Naive B cell (primary cell): ENCODE data around the gene C2CD3. TPM values are rescaled to one million over a fixed set of nuclear protein-coding genes. Genes with fewer than 3 reads are reported as not detected.

ENCODE experiments used
- ATAC-seq, 2 donors: fragments of 150-1000 bp; cut with Tn5 transposase; 2 replicates each; pipeline ENCODE4 v1.10.0; 2021; ENCODE audit warnings: low read depth in 2 of 2, mild to moderate bottlenecking in 2 of 2, moderate library complexity in 2 of 2
- DNase-seq: peaks from one replicate; pipeline ENCODE4 v3.0.0; 2022
- H3K27ac Mint-ChIP-seq, 6 donors: one replicate each; pipeline ENCODE4 v1.8.0; 2020 to 2022; ENCODE audit warnings: mild to moderate bottlenecking in 6 of 6, mixed read lengths in 6 of 6, moderate library complexity in 5 of 6, inconsistent platforms in 2 of 6
- H3K27me3 Mint-ChIP-seq, 3 donors: one replicate each; pipeline ENCODE4 v1.8.0; 2021 to 2022; ENCODE audit warnings: mixed read lengths in 3 of 3, mild to moderate bottlenecking in 1 of 3
- H3K36me3 Mint-ChIP-seq, 2 donors: one replicate each; pipeline ENCODE4 v1.8.0; 2020 to 2022; ENCODE audit warnings: mixed read lengths in 2 of 2, inconsistent platforms in 1 of 2, mild to moderate bottlenecking in 1 of 2
- H3K4me1 Mint-ChIP-seq, 3 donors: one replicate each; pipeline ENCODE4 v1.8.0; 2020 to 2022; ENCODE audit warnings: mixed read lengths in 3 of 3, inconsistent platforms in 1 of 3, mild to moderate bottlenecking in 1 of 3, moderate library complexity in 1 of 3
- H3K4me3 Mint-ChIP-seq, 8 donors: one replicate each; pipeline ENCODE4 v1.8.0; 2020 to 2022; ENCODE audit warnings: mild to moderate bottlenecking in 8 of 8, mixed read lengths in 8 of 8, moderate library complexity in 8 of 8, inconsistent platforms in 2 of 8
- H3K9me3 Mint-ChIP-seq, 7 donors: one replicate each; pipeline ENCODE4 v1.8.0; 2020 to 2022; ENCODE audit warnings: mixed read lengths in 7 of 7, mild to moderate bottlenecking in 5 of 7, inconsistent platforms in 2 of 7, moderate library complexity in 1 of 7
- polyA plus RNA-seq, 6 donors: library from polyadenylated mRNA; unstranded; fragments of 300-500 nt; fragmentation: Illumina TruSeq; gene quantifications; one replicate each; pipeline ENCODE4 v1.2.3, GENCODE V29; 2021; ENCODE audit warnings: low read depth in 6 of 6

The C2CD3 gene
- polyA plus RNA-seq, 6 donors from 2014 or later, result 4.6 to 22.2 (median 9.9) TPM

- H3K4me1 Mint-ChIP-seq, result peaks cover 52 to 80% (median 74%) of the 10 kb centered on the region in 3 donors
- no peaks in the 10 kb centered on the region for H3K9me3 Mint-ChIP-seq
- peak overlapping the region in 4 of 6 donors; percentile 33 to 99 (median 96) for H3K27ac Mint-ChIP-seq
- peak overlapping the region in 2 of 8 donors; percentile 25 to 49 for H3K4me3 Mint-ChIP-seq
- DNase-seq (no peak), ATAC-seq (no peak)
- H3K36me3 Mint-ChIP-seq, result peaks cover 0 to 27% of the 10 kb centered on the region in 2 donors
- no peaks in the 10 kb centered on the region for H3K27me3 Mint-ChIP-seq
Measured at GRCh38 chr11:74013141-74013540, 157.7 kb downstream of the C2CD3 start.

DNA sequence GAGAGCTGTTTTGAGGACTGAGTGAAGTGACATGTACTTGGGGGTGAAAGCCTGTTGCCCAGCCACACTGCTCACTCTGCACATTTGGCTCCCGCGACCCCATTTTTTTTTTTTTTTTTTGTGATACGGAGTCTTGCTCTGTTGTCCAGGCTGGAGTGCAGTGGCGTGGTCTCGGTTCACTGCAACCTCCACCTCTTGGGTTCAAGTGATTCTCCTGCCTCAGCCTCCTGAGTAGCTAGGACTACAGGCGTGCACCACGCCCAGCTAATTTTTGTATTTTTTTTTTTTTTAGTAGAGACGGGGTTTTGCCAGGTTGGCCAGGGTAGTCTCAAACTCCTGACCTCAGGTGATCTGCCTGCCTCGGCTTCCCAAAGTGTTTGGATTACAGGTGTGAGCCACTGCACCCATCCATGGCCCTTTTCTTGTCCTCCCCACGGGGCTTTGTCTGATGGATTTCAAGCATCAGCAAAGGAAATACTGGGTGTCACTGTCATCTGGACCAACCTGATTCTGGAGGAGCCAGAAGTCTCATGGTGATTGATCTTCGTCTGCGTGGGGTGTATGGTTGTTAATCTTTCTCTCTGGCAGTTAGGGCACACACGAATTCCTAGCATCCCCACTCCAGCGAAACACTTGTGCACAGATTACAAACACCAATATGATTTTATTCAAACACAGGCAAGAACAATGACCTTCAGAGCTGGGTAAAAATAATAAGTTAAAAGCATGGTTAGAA lies 158.6 kb downstream of the C2CD3 start:
- Mint-ChIP-seq H3K27me3 (no peaks in the 10 kb centered on the region), H3K27ac (peak overlapping the region; percentile 94 to 99 (median 98)), H3K4me1 (peaks cover 52 to 81% (median 74%) of the 10 kb centered on the region in 3 donors), H3K4me3 (peak overlapping the region; percentile 47 to 85 (median 78)), H3K36me3 (peaks cover 0 to 18% of the 10 kb centered on the region in 2 donors), H3K9me3 (no peaks in the 10 kb centered on the region)
- ATAC-seq, result peak in 1 of 2 donors; percentile 0
- no peak for DNase-seq

DNA sequence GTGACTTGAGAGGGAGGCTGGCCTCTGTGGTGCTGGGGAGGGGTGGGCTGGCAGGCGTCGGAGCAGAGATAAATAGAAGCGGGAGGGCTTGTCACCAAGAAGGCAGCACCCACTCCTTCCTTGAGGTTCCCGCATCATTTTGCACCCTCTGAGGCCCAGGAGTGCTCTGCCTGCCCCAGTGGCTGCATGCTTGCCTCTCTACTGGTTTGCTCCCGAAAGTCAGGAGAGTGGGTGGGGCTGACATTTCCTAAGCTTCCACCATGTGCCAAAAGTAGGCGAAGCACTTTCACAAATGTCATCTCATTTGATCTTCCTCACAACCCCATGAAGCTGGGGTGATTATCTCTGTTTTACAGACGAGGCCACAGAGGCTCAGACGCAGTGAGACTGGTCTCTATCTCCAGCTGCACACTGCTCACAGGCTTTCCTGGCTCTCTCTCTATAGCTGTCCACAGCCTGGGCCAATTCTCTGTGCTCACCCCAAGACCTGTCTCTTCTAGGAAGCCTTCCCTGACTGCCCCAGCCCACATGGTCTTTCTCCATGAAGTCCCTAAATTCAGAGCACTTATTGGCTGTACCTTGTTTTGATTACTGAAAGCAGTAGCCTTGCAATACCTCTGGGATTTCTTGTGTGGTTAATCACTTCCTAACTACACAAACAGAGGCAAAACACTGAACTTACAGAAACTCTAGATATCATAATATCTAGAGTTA lies 159.3 kb downstream of the C2CD3 start:
- no peaks in the 10 kb centered on the region for H3K9me3 Mint-ChIP-seq
- DNase-seq (peak; percentile 77), ATAC-seq (peak; percentile 85 to 88)
- peaks cover 52 to 79% (median 73%) of the 10 kb centered on the region in 3 donors for H3K4me1 Mint-ChIP-seq
- H3K27ac Mint-ChIP-seq, result peak overlapping the region; percentile 94 to 99 (median 98)
- H3K27me3 Mint-ChIP-seq, result no peaks in the 10 kb centered on the region
- peaks cover 0 to 13% of the 10 kb centered on the region in 2 donors for H3K36me3 Mint-ChIP-seq
- peak overlapping the region; percentile 0 to 85 (median 78) for H3K4me3 Mint-ChIP-seq

GRCh38 chr11:74010306-74011300 lies 160.2 kb downstream of the C2CD3 start:
- Mint-ChIP-seq H3K9me3 (no peaks in the 10 kb centered on the region), H3K4me3 (peak overlapping the region in 7 of 8 donors; percentile 69 to 85 (median 79)), H3K27ac (peak overlapping the region; percentile 94 to 99 (median 98)), H3K27me3 (no peaks in the 10 kb centered on the region), H3K36me3 (peaks cover 0 to 5% of the 10 kb centered on the region in 2 donors), H3K4me1 (peaks cover 46 to 73% (median 63%) of the 10 kb centered on the region in 3 donors)
- DNase-seq (no peak), ATAC-seq (no peak)

GRCh38 chr11:74009675-74010305 lies 161.0 kb downstream of the C2CD3 start:
- no peak for DNase-seq
- Mint-ChIP-seq H3K27ac (peak overlapping the region; percentile 55 to 99 (median 96)), H3K4me1 (peaks cover 45 to 73% (median 61%) of the 10 kb centered on the region in 3 donors), H3K4me3 (peak overlapping the region in 4 of 8 donors; percentile 16 to 77 (median 58)), H3K9me3 (no peaks in the 10 kb centered on the region), H3K27me3 (no peaks in the 10 kb centered on the region), H3K36me3 (peaks cover 0 to 5% of the 10 kb centered on the region in 2 donors)
- no peak for ATAC-seq

DNA sequence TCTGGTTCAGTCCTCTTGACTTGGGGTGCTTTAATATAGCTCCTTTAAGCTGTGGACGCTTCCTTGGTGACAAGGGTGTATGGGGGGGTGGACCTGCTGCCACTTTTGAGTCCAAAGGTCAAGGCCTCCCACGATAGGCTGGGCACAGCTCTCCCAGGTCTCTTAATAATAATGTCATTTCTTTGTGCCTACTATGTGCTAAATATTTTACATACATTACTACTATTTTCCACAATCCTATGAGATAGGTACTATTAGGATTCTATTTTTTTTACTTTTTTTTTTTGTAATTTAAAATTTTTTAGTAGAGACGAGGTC lies 161.6 kb downstream of the C2CD3 start:
- H3K36me3 Mint-ChIP-seq, result peaks cover 0 to 5% of the 10 kb centered on the region in 2 donors
- no peaks in the 10 kb centered on the region for H3K9me3 Mint-ChIP-seq
- H3K4me3 Mint-ChIP-seq, result no peak overlapping the region
- DNase-seq (no peak), ATAC-seq (no peak)
- H3K4me1 Mint-ChIP-seq, result peaks cover 41 to 70% (median 55%) of the 10 kb centered on the region in 3 donors
- peak overlapping the region in 4 of 6 donors; percentile 53 to 99 (median 85) for H3K27ac Mint-ChIP-seq
- H3K27me3 Mint-ChIP-seq, result no peaks in the 10 kb centered on the region

DNA sequence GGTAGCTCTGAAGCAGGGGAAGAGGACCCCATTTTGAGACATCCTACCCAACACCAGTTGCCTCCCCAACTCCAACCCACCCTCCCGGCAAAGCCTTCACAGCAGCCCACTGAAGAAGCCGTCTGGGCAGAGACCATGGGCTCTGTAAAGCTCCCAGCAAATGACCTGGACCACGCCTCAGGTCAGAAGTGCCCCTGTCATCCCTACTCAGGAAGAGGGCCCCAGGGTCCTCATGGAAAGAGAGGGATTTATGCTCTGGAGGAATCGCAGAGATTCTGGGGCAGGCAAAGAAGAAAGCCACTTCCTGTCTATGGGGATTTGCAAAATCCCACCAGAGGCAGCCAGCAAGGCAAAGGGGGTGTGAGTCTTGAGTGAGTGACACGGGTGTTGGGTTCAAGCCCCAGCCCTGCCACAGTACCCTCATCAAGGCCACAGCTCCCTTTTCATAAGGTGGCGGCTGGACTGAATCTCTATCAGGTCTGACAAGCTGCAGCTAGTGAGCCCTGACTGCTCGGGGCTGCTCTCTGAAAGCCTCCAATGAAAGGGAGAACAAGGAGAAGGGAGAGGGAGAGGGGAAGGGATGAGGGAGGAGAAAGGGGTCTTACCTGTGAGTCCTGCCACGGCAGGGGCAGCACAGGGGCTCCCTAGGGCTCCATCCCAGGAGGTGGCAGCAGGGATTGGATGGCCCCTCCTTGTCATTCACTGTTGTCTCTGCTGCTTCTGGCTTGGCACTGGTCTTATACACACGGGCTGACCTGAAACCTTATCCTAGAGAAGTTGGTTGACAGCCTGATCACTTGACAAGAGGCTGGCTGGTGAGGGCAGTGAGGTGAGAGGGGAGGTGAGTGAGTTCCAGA lies 162.2 kb downstream of the C2CD3 start, which contains the start of gene UCP3:
UCP3 (minus strand) TSS at position 713 of the 857 bp plus-strand sequence. CDS start 2,043 bp downstream, outside the sequence.
- Mint-ChIP-seq H3K27ac (peak within 1 kb of the TSS; percentile 58 to 99 (median 93)), H3K4me1 (peaks cover 41 to 64% (median 49%) of the 10 kb centered on the region in 3 donors), H3K27me3 (no peaks in the 10 kb centered on the region), H3K9me3 (no peaks in the 10 kb centered on the region), H3K36me3 (peaks cover 3 to 9% of the 10 kb centered on the region in 2 donors), H3K4me3 (peak within 1 kb of the TSS in 3 of 8 donors; percentile 16 to 77 (median 41))
- DNase-seq, result no peak
- no peak for ATAC-seq

GRCh38 chr11:74007691-74008372 lies 163.0 kb downstream of the C2CD3 start:
- Mint-ChIP-seq H3K9me3 (no peaks in the 10 kb centered on the region), H3K4me3 (no peak overlapping the region), H3K27me3 (no peaks in the 10 kb centered on the region), H3K27ac (peak overlapping the region; percentile 47 to 99 (median 71)), H3K4me1 (peaks cover 41 to 57% (median 44%) of the 10 kb centered on the region in 3 donors), H3K36me3 (peaks cover 11 to 15% of the 10 kb centered on the region in 2 donors)
- no peak for DNase-seq
- ATAC-seq, result no peak

- peak overlapping the region in 1 of 8 donors; percentile 38 for H3K4me3 Mint-ChIP-seq
- no peak for ATAC-seq
Measured at GRCh38 chr11:74006743-74007304, 164.0 kb downstream of the C2CD3 start.

DNA sequence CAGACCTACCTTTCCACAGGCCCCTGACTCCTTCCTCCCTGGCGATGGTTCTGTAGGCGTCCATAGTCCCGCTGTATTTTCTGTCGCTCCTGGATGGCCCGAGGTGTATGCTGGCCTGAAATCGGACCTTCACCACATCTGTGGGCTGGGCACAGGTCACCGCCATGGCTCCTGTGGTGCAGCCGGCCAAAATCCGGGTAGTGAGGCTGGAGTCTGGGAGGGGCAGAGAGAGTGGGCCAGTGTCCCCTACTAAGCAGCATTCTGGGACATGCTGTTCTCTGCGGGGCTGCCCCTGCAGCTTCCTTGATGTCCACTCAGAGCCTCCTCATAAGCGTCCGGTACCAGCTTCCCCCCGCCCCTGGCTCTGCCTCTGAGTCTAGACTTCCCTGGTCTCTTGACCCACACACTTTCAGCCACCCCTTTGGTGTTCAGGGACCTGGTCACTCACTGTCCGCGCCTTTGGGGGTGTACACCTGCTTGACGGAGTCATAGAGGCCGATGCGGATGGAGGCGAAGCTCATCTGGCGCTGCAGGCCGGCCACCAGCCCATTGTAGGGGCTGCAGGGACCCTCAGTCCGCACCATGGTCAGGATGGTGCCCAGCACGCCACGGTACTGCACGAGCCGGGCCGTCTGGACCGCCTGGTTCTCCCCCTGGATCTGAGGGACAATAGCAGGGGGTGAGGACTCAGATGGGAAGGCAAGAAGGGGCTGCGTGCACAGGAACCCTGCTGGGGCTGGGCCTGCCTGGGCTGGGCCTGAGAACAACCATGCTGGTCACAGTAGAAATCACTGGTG lies 164.9 kb downstream of the C2CD3 start:
- Mint-ChIP-seq H3K27me3 (no peaks in the 10 kb centered on the region), H3K4me3 (peak overlapping the region in 1 of 8 donors; percentile 61), H3K36me3 (peaks cover 12 to 18% of the 10 kb centered on the region in 2 donors), H3K9me3 (no peaks in the 10 kb centered on the region), H3K4me1 (peaks cover 31 to 47% (median 32%) of the 10 kb centered on the region in 3 donors), H3K27ac (peak overlapping the region in 5 of 6 donors; percentile 16 to 86 (median 54))
- no peak for ATAC-seq
- no peak for DNase-seq

More at GRCh38 chr11:74006743-74007304, 164.0 kb downstream of the C2CD3 start:
- no peaks in the 10 kb centered on the region for H3K9me3 Mint-ChIP-seq
- H3K27ac Mint-ChIP-seq, result peak overlapping the region in 5 of 6 donors; percentile 16 to 87 (median 66)
- DNase-seq, result no peak
- H3K4me1 Mint-ChIP-seq, result peaks cover 40 to 48% (median 41%) of the 10 kb centered on the region in 3 donors
- peaks cover 17 to 18% of the 10 kb centered on the region in 2 donors for H3K36me3 Mint-ChIP-seq
- no peaks in the 10 kb centered on the region for H3K27me3 Mint-ChIP-seq
